Loucy (cell line): ENCODE data around the gene ANKRD35.

ENCODE experiments used
- H2AFZ ChIP-seq: fragments of 200-600 bp; sonication (generic); 2 replicates; pipeline ENCODE4 v1.6.0; 2016; ENCODE audit warnings: antibody characterized with exemption, mild to moderate bottlenecking, low read length, moderate library complexity
- H3F3A ChIP-seq: fragments of 200-600 bp; 2 replicates; pipeline ENCODE4 v1.6.0; 2016; ENCODE audit warnings: antibody characterized with exemption, low read depth, mild to moderate bottlenecking
- H3K27me3 ChIP-seq: fragments of 200-600 bp; sonication (generic); 2 replicates; pipeline ENCODE4 v1.6.1; 2014; ENCODE audit warnings: low read length, mild to moderate bottlenecking; ENCODE audit not compliant: insufficient read depth, poor library complexity, severe bottlenecking
- H3K36me3 ChIP-seq: fragments of 200-600 bp; sonication (generic); 2 replicates; pipeline ENCODE4 v1.6.1; 2016; ENCODE audit warnings: low read length; ENCODE audit not compliant: insufficient read depth
- H3K4me1 ChIP-seq: fragments of 200-600 bp; sonication (generic); 2 replicates; pipeline ENCODE4 v1.5.1; 2014; ENCODE audit warnings: low read length, mild to moderate bottlenecking; ENCODE audit not compliant: insufficient read depth, poor library complexity, severe bottlenecking
- H3K4me2 ChIP-seq: fragments of 200-600 bp; sonication (generic); 2 replicates; pipeline ENCODE4 v1.6.0; 2014; ENCODE audit warnings: antibody characterized with exemption, low read length, low read depth, mild to moderate bottlenecking; ENCODE audit not compliant: poor library complexity, severe bottlenecking
- H3K4me3 ChIP-seq: fragments of 200-600 bp; sonication (generic); 2 replicates; pipeline ENCODE4 v1.5.1; 2014; ENCODE audit warnings: low read length, mild to moderate bottlenecking, mixed read lengths; ENCODE audit not compliant: poor library complexity, severe bottlenecking
- H3K79me2 ChIP-seq: fragments of 200-600 bp; sonication (generic); 2 replicates; pipeline ENCODE4 v1.6.1; 2014; ENCODE audit warnings: low read length; ENCODE audit not compliant: insufficient read depth
- H3K9ac ChIP-seq: fragments of 200-600 bp; sonication (generic); 2 replicates; pipeline ENCODE4 v1.6.0; 2014; ENCODE audit warnings: mild to moderate bottlenecking, low read depth, low read length, moderate library complexity; ENCODE audit not compliant: poor library complexity, severe bottlenecking
- H3K9me2 ChIP-seq: fragments of 200-600 bp; sonication (generic); replicated peaks from 2 replicates; pipeline ENCODE4 v1.6.1; 2016; ENCODE audit warnings: low read depth, low read length, mixed read lengths
- H3K9me3 ChIP-seq: fragments of 200-600 bp; sonication (generic); 2 replicates; pipeline ENCODE4 v1.6.1; 2014; ENCODE audit warnings: mild to moderate bottlenecking, antibody characterized with exemption, low read length, low read depth; ENCODE audit not compliant: insufficient read depth
- H4K20me1 ChIP-seq: fragments of 200-600 bp; sonication (generic); 2 replicates; pipeline ENCODE4 v1.6.0; 2014; ENCODE audit warnings: antibody characterized with exemption, low read length, mild to moderate bottlenecking; ENCODE audit not compliant: insufficient read depth, poor library complexity, severe bottlenecking
- CTCF ChIP-seq: fragments of 200-600 bp; sonication (generic); conservative IDR thresholded peaks from 2 replicates; pipeline ENCODE4 v1.5.1; 2014; ENCODE audit warnings: mild to moderate bottlenecking, antibody characterized with exemption, low read length
- EZH2phosphoT487 ChIP-seq: fragments of 200-600 bp; IDR thresholded peaks from 2 replicates; pipeline ENCODE4 v1.6.1; 2018; ENCODE audit warnings: antibody characterized with exemption, mild to moderate bottlenecking, moderate library complexity, borderline replicate concordance

Gene ANKRD35

GRCh38 chr1:145889722-145890121, 4.1 kb upstream of the ANKRD35 start:
- Histone ChIP-seq H3K79me2 (no peaks in the 10 kb centered on the region), H3K4me1 (peaks cover 5% of the 10 kb centered on the region), H3K9me3 (no peaks in the 10 kb centered on the region), H3K9me2 (no peaks in the 10 kb centered on the region), H2AFZ (no peak overlapping the region), H3F3A (no peaks in the 10 kb centered on the region), H3K27me3 (peaks cover 5% of the 10 kb centered on the region), H3K4me2 (no peak overlapping the region), H4K20me1 (no peaks in the 10 kb centered on the region), H3K36me3 (no peaks in the 10 kb centered on the region), H3K4me3 (no peak overlapping the region), H3K9ac (no peak overlapping the region)
- no peak for TF ChIP-seq CTCF
- no peak for TF ChIP-seq EZH2phosphoT487

GRCh38 chr1:145887631-145888030, 2.0 kb upstream of the ANKRD35 start:
- no peaks in the 10 kb centered on the region for H3K9me3 ChIP-seq
- no peak overlapping the region for H3K4me3 ChIP-seq
- no peaks in the 10 kb centered on the region for H3K79me2 ChIP-seq
- H3K27me3 ChIP-seq, result peaks cover 19% of the 10 kb centered on the region
- no peak for TF ChIP-seq CTCF
- TF ChIP-seq EZH2phosphoT487, result no peak
- H3K36me3 ChIP-seq, result no peaks in the 10 kb centered on the region
- H3K4me1 ChIP-seq, result peaks cover 5% of the 10 kb centered on the region
- H3F3A ChIP-seq, result no peaks in the 10 kb centered on the region
- H2AFZ ChIP-seq, result no peak overlapping the region
- H3K9ac ChIP-seq, result no peak overlapping the region
- no peak overlapping the region for H3K4me2 ChIP-seq
- no peaks in the 10 kb centered on the region for H4K20me1 ChIP-seq
- no peaks in the 10 kb centered on the region for H3K9me2 ChIP-seq

- H3K4me2 ChIP-seq, result no peak overlapping the region
- no peaks in the 10 kb centered on the region for H3K36me3 ChIP-seq
- H3K9me3 ChIP-seq, result no peaks in the 10 kb centered on the region
- no peak overlapping the region for H3K9ac ChIP-seq
- H3K4me1 ChIP-seq, result peaks cover 5% of the 10 kb centered on the region
- H2AFZ ChIP-seq, result no peak overlapping the region
- TF ChIP-seq EZH2phosphoT487, result no peak
- TF ChIP-seq CTCF, result no peak
- H3K27me3 ChIP-seq, result peaks cover 19% of the 10 kb centered on the region
- no peaks in the 10 kb centered on the region for H3K79me2 ChIP-seq
- H3K9me2 ChIP-seq, result no peaks in the 10 kb centered on the region
- no peak overlapping the region for H3K4me3 ChIP-seq
- H3F3A ChIP-seq, result no peaks in the 10 kb centered on the region
- no peaks in the 10 kb centered on the region for H4K20me1 ChIP-seq
Observed at GRCh38 chr1:145886816-145887215, 1.1 kb upstream of the ANKRD35 start.
